Raji (cell line): ENCODE data around the gene ZSCAN20.

ENCODE experiments used
- POLR2A ChIP-seq: IDR thresholded peaks from 2 replicates; pipeline ENCODE4 v1.6.1; 2011; ENCODE audit warnings: low read depth, low read length, control low read depth; ENCODE audit not compliant: insufficient read depth

ZSCAN20 gene

DNA sequence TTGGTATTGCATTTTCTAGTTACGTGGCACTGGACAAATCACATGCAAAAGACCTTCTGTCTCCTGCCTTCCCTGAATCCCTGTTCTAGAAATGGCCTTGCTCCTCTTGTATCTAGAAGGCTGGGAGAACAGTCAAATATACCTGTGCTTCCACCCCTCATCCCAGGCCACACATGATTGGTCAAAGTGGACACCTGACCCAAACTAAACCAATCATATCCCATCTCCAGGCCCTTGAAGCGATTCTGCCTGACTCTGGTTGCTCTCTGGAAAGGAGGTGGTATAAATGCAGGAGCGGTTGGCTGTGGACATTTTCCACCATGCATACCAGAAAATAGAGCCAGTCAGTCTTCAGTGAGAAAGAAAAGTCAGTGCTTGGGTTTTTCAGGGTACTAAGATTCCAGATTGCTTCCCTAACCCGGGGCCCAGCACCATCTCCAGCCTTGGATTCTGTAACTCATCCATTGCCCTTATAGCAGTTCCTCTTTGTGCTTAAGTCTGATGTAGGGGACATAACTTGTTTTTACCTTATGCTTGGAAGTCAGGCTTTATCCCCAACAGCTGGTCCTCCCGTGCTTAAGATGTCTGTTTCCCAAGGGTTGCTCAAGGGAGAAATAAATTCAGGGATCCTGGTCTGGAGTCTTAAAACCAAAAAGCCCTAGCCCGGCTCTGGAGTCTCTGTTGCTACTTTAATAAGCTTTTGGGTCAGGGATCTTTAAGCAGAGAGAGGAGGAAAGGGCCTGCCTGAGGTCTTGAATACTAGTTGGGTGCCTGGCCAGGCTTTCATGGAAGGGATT, 33.9 kb upstream of the ZSCAN20 start:
- TF ChIP-seq POLR2A = no peak

DNA sequence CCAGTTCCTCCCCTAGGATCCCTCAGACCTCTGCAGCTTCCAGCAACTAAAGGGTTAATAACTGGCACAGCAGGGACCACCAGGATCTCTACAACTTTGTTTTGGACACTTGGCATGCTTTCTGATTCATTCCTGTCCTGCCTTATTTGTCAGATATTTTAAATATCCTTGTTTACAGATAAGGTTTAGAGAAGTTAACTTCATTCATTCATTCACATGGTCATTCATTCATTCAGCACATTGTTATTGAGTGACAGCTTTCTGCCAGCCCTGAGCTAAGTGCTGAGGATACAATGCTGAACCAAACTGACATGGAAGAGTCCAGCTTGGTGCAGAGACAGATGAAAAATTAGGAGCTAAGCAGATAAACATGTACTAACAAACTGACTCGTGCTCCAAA, 32.8 kb upstream of the ZSCAN20 start:
- TF ChIP-seq POLR2A = no peak

GRCh38 chr1:33441088-33441745, 31.2 kb upstream of the ZSCAN20 start:
- no peak for TF ChIP-seq POLR2A

DNA sequence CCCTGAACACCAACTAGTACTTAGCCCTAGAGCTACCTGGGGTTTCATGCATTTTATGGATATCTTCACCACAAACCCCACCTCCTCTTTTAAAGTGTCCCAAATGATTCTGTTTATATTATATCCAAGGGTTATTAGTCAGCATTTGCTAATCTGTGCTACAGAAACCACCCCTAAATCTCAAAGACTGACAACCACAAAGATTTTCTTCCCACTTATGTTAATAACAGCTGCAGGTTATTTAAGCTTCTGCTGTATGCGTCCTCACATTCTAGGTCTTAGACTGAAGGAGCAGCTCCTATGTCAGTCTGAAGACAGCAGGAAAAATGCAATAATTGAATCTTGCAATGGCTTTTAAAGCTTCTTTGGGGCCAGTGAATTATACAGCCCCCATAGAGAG, 30.3 kb upstream of the ZSCAN20 start:
- TF ChIP-seq POLR2A = no peak

DNA sequence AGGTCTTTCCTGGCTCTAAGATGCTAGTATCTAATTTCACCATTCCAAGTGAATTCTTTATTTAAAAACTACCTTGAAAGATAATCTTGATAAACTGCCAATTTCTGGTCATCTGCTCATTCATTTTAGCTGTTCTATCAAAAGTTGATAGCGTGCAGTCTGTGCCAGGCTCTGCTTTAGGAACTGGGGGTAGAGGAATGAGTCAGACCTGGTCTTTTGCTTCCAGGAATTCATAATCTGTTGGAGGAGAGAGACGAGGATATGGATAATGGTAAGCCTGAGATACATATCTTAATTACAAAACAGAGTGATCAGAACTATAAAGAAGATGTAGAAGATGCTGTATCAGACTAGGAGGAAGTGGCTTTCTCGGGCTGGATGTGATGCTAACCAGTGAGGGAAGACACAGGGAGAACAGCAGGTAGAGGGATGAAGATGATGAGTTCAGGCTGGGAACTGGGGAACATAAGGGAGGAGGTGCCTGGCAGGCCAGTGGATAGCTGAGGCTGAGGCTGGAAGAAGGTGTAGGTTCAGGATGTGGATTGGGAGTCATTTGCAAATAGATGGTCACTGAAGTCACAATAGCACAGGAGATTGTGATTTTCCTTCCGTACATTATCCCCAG, 29.3 kb upstream of the ZSCAN20 start:
- no peak for TF ChIP-seq POLR2A

GRCh38 chr1:33443705-33444180, 28.7 kb upstream of the ZSCAN20 start:
- no peak for TF ChIP-seq POLR2A

GRCh38 chr1:33445108-33445507, 27.3 kb upstream of the ZSCAN20 start:
- TF ChIP-seq POLR2A = no peak

GRCh38 chr1:33446590-33446989, 25.9 kb upstream of the ZSCAN20 start:
- TF ChIP-seq POLR2A = no peak

DNA sequence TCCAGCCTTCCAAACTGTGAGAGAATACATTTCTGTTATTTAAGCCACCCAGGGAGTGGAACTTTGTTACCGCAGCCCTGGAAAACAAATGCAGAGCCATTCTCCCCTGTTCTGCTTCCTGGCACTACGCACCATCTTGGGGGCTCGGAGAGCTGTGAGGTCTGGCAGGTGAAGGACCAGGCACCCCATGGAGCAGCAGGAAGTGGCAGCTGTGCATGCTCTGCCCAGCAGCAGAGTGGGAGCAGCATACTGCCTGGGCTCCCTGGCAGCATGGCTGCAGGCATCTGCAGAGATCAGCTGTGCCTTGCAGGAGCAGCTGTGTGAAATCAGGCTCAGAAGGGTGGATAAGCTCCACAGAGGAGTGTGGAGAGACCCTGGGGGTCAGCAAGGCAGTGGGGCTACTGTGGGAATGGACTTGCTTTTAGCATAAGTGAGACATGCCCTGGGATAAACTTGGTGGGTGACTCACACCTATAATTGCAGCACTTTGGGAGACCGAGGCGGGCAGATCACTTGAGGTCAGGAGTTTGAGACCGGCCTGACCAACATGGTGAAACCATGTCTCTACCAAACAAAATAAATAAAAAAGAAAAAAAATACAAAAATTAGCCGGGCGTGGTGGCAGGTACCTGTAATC, 17.7 kb upstream of the ZSCAN20 start:
- TF ChIP-seq POLR2A = no peak

- no peak for TF ChIP-seq POLR2A
Measured at GRCh38 chr1:33455539-33456501, 16.6 kb upstream of the ZSCAN20 start.

DNA sequence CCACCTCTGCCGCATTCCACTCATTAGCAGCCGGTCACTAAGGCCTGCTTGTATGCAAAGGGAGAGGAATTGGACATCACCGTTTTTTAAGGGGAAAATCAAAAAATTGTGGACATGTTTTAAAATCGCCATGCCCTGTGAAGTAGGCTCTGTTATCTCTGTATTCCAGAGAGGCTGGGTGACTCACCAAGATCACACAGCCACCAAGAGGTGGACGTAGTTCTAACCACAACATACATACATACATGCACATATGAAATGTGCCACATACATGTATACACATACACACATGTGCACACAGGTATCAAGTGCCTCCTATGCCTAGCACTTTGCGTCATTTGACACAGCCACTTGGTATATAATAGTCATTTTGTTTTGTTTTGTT, 16.0 kb upstream of the ZSCAN20 start:
- TF ChIP-seq POLR2A = no peak

DNA sequence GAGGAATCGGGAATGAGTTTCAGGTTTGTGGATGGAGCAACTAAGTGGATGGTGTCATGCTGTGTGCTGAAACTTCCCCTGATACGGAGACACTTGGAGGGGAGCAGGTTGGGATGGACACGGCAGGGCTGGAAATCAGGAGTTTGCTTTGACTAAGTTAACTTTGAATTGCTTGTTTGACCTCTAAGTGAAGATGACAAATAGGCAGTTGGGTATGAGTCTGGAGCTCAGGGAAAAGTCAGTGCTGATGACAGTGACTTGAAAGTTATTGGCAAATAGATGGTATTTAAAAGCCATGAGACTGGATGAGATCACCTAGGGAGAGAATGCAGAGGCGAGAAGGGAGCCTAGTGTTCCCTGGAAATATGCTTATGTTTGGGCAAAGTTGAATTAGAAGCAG, 12.8 kb upstream of the ZSCAN20 start:
- no peak for TF ChIP-seq POLR2A

DNA sequence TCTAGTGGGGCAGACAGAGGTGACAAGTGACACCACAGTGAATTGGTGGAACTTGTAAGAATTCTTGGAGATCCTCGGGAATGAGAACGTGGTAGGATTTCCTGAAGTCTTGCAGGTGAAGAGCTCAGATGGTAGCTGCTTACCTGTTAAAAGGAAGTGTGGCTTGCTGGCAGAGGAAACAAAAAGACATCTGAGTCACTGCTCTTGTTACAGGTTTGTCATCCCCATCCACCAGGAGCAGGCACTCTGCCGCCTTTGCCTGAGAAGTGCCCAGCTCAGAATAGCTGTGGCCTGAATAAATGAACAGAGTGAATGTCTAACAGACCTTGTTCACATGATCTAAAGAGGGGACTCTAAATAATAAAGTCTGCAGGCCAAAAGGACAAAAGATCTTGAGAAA, 12.3 kb upstream of the ZSCAN20 start:
- TF ChIP-seq POLR2A = no peak

DNA sequence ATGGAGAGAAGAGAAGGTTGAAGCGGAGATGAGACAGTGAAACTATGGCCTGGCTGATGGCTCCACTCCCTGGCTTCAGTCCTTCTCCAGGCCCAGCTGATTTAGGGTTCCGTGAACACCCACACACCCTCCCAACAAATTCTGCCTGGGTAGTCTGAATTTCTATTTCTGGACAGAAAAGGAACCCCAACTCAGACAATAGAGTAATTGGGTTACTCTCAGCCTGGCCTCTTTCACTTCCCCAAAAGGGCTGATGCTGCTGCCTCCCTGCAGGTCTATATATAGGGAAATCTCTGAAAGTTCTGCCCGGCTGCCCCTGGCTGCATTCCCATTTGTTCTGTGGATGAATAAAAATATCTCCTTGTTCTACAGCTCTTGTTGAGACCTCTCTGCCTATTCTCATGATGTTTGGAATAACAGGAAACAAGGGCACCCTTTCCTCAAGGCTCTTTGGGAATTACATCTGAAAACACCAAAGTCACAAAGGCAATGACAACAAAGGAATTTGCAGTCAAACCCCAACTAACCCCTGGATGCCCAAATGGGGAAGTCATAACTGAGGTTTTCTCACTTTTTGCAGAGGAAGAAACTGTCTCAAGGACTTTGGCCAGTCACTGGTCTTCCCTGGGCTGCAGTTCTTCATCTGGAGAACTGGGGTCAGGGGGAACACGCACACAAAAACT, 11.4 kb upstream of the ZSCAN20 start:
- TF ChIP-seq POLR2A = no peak
